Natural killer cell (primary cell): Measurements from ENCODE around the gene SERINC3. TPM values are rescaled to one million over a fixed set of nuclear protein-coding genes. Genes with fewer than 3 reads are reported as not detected.

Experiments
- ATAC-seq, 3 donors: fragments of 150-1000 bp in 2 of 3; fragments of 200-7000 bp in 1 of 3; cut with Tn5 transposase; 1 replicate in 1 of 3; 2 replicates in 2 of 3; pipeline ENCODE4 v1.10.0; 2021; ENCODE audit warnings: mild to moderate bottlenecking in 2 of 3, moderate library complexity in 2 of 3
- DNase-seq, 2 donors: peaks; one replicate each; pipeline versions ENCODE4 v3.0.0 to v3.0.0-alpha.2; 2013 to 2021; ENCODE audit warnings: mixed read lengths in 1 of 2
- H3K27ac ChIP-seq: one replicate; pipeline ENCODE4 v1.5.1; 2013; ENCODE audit warnings: mild to moderate bottlenecking, low read length
- H3K27me3 ChIP-seq: one replicate; pipeline ENCODE4 v1.6.1; 2013; ENCODE audit warnings: low read length; ENCODE audit not compliant: control insufficient read depth, insufficient read depth
- H3K36me3 ChIP-seq: one replicate; pipeline ENCODE4 v1.6.1; 2013; ENCODE audit warnings: low read length; ENCODE audit not compliant: control insufficient read depth, insufficient read depth
- H3K4me1 ChIP-seq: one replicate; pipeline ENCODE4 v1.6.1; 2013; ENCODE audit warnings: low read length; ENCODE audit not compliant: control insufficient read depth, insufficient read depth
- H3K4me3 ChIP-seq: one replicate; pipeline ENCODE4 v1.5.1; 2013; ENCODE audit warnings: low read length
- H3K9me3 ChIP-seq: one replicate; pipeline ENCODE4 v1.6.1; 2013; ENCODE audit warnings: low read length; ENCODE audit not compliant: control insufficient read depth, insufficient read depth
- H3K27ac Mint-ChIP-seq, 2 donors: one replicate each; pipeline ENCODE4 v1.8.0; 2022; ENCODE audit warnings: mild to moderate bottlenecking in 2 of 2, mixed read lengths in 2 of 2, moderate library complexity in 1 of 2
- H3K27me3 Mint-ChIP-seq, 2 donors: one replicate each; pipeline ENCODE4 v1.8.0; 2022; ENCODE audit warnings: low read depth in 2 of 2, mixed read lengths in 2 of 2
- H3K36me3 Mint-ChIP-seq: one replicate; pipeline ENCODE4 v1.8.0; 2022; ENCODE audit warnings: mixed read lengths
- H3K4me1 Mint-ChIP-seq, 2 donors: one replicate each; pipeline ENCODE4 v1.8.0; 2022; ENCODE audit warnings: mixed read lengths in 2 of 2
- H3K4me3 Mint-ChIP-seq: one replicate; pipeline ENCODE4 v1.8.0; 2022; ENCODE audit warnings: mild to moderate bottlenecking, moderate library complexity, mixed read lengths
- H3K9me3 Mint-ChIP-seq, 2 donors: one replicate each; pipeline ENCODE4 v1.8.0; 2022; ENCODE audit warnings: mixed read lengths in 2 of 2
- WGBS: methylation state at CpG from one replicate; pipeline ENCODE4 v1.1.7; 2013; ENCODE audit warnings: missing lambda C conversion rate; ENCODE audit not compliant: insufficient coverage; 5-methylcytosine and 5-hydroxymethylcytosine counted together
- intact Hi-C: fragments of 100-400 bp; cut with micrococcal nuclease; formaldehyde crosslinking; loops from one replicate; pipeline ENCODE4 v1.14.2; 2022
- total RNA-seq, 4 donors: library from RNA; stranded (reverse); fragments of 120-200 nt in 1 of 4; gene quantifications; one replicate each; pipeline versions ENCODE4 v1.2.3 to v1.2.4, GENCODE V29; 2013 to 2022
- TF ChIP-seq, protein P1 (sequence below): fragments of 200-600 bp; IDR thresholded peaks from one replicate; pipeline ENCODE4 v1.8.0; 2022; ENCODE audit warnings: antibody characterized with exemption

The SERINC3 gene
- total RNA-seq, 3 donors from 2014 or later (not counting 1 experiment from before 2014, with no cell fraction given), result 70.1 to 89.6 (median 78.6) TPM

DNA sequence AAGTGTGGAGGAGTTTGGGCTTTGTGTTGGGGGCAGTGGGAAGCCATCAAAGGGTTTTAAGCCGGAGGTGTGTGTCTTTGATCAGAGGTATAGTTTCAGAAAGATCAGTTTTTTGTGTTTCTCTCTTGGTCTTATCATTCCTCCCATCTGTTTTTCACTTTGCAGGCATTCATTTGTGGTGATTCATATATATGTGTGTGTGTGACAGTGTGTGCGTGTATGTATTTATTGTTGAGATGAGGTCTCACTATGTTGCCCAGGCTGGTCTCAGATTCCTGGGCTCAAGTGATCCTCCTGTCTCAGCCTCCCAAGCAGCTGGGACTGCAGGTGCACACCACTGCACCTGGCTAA is 11.1 kb upstream of the SERINC3 start:
- Histone ChIP-seq H3K36me3 (no peaks in the 10 kb centered on the region), H3K9me3 (no peaks in the 10 kb centered on the region), H3K27ac (no peak overlapping the region), H3K4me3 (no peak overlapping the region), H3K4me1 (peaks cover 16% of the 10 kb centered on the region), H3K27me3 (no peaks in the 10 kb centered on the region)
- Mint-ChIP-seq H3K9me3 (no peaks in the 10 kb centered on the region), H3K36me3 (no peaks in the 10 kb centered on the region), H3K4me1 (no peaks in the 10 kb centered on the region), H3K4me3 (no peak overlapping the region), H3K27me3 (peaks cover 4 to 6% of the 10 kb centered on the region in 2 donors), H3K27ac (no peak overlapping the region)
- TF ChIP-seq, protein P1, sequence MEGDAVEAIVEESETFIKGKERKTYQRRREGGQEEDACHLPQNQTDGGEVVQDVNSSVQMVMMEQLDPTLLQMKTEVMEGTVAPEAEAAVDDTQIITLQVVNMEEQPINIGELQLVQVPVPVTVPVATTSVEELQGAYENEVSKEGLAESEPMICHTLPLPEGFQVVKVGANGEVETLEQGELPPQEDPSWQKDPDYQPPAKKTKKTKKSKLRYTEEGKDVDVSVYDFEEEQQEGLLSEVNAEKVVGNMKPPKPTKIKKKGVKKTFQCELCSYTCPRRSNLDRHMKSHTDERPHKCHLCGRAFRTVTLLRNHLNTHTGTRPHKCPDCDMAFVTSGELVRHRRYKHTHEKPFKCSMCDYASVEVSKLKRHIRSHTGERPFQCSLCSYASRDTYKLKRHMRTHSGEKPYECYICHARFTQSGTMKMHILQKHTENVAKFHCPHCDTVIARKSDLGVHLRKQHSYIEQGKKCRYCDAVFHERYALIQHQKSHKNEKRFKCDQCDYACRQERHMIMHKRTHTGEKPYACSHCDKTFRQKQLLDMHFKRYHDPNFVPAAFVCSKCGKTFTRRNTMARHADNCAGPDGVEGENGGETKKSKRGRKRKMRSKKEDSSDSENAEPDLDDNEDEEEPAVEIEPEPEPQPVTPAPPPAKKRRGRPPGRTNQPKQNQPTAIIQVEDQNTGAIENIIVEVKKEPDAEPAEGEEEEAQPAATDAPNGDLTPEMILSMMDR, result no peak
- no peak for ATAC-seq
- intact Hi-C loops, result loop anchor here (2.0 kb wide), 1 partner anchor 78 kb away; no protein-coding TSS in a partner anchor
- 63% methylated on average over 2 of the region's 2 CpGs for WGBS
- peak in 1 of 2 donors; percentile 54 for DNase-seq

GRCh38 chr20:44532259-44532980 is 10.6 kb upstream of the SERINC3 start:
- Histone ChIP-seq H3K27me3 (no peaks in the 10 kb centered on the region), H3K9me3 (no peaks in the 10 kb centered on the region), H3K4me1 (peaks cover 16% of the 10 kb centered on the region), H3K36me3 (no peaks in the 10 kb centered on the region), H3K4me3 (peak overlapping the region; percentile 59), H3K27ac (no peak overlapping the region)
- intact Hi-C loops, result loop anchor here (2.0 kb wide), 1 partner anchor 78 kb away; no protein-coding TSS in a partner anchor
- no peaks in the 10 kb centered on the region for H3K9me3 Mint-ChIP-seq
- H3K4me1 Mint-ChIP-seq, result no peaks in the 10 kb centered on the region
- H3K27ac Mint-ChIP-seq, result no peak overlapping the region
- TF ChIP-seq, protein P1, result no peak
- H3K27me3 Mint-ChIP-seq, result peaks cover 4 to 6% of the 10 kb centered on the region in 2 donors
- WGBS, result 75% methylated on average over 10 of the region's 11 CpGs
- no peaks in the 10 kb centered on the region for H3K36me3 Mint-ChIP-seq
- H3K4me3 Mint-ChIP-seq, result no peak overlapping the region
- DNase-seq, result no peak
- ATAC-seq, result peak in 1 of 3 donors; percentile 11

DNA sequence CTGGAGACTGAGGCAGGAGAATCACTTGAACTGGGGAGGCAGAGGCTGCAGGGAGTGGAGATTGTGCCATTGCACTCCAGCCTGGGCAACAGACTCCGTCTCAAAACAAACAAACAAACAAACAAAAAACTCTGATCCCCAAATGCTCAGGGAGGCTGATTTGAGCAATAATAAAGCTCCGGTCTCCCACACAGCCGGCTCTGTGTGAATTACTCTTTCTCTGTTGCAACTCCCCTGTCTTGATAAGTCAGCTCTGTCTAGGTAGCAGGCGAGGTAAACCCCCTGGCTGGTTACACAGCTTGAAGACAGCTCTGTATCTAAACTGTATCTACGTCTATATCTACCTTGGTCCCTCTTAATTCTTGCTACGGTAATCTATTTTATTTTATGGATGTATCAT is 6.4 kb upstream of the SERINC3 start:
- Mint-ChIP-seq H3K4me3 (no peak overlapping the region), H3K27me3 (no peaks in the 10 kb centered on the region), H3K9me3 (no peaks in the 10 kb centered on the region), H3K36me3 (no peaks in the 10 kb centered on the region), H3K27ac (no peak overlapping the region), H3K4me1 (no peaks in the 10 kb centered on the region)
- Histone ChIP-seq H3K4me3 (no peak overlapping the region), H3K27ac (no peak overlapping the region), H3K4me1 (peaks cover 16% of the 10 kb centered on the region), H3K27me3 (no peaks in the 10 kb centered on the region), H3K9me3 (no peaks in the 10 kb centered on the region), H3K36me3 (no peaks in the 10 kb centered on the region)
- ATAC-seq (no peak), DNase-seq (no peak)
- 91% methylated on average over 5 of the region's 6 CpGs for WGBS
- TF ChIP-seq, protein P1, result no peak
- intact Hi-C loops, result no loop called here
